H1 (cell line): Measurements from ENCODE around the gene DUOX1. TPM values are rescaled to one million over a fixed set of nuclear protein-coding genes. Genes with fewer than 3 reads are reported as not detected.

Source experiments
- CTCF ChIA-PET: fragments of 300-600 bp; sonication (Branson Sonifier 250); formaldehyde crosslinking; loops from one replicate; lab custom pipeline; 2021; ENCODE audit not compliant: partially characterized antibody; lab: Charles Lee
- POLR2A ChIA-PET: fragments of 300-600 bp; sonication (Branson Sonifier 250); formaldehyde crosslinking; loops from one replicate; lab custom pipeline; 2021; ENCODE audit warnings: inconsistent platforms; ENCODE audit not compliant: partially characterized antibody; lab: Charles Lee
- DNase-seq, 2 experiments: peaks; one replicate each; pipeline versions ENCODE4 v3.0.0 to v3.0.0-alpha.2; 2010 to 2022; ENCODE audit warnings: low spot score in 2 of 2, low read depth in 1 of 2, mixed read lengths in 1 of 2
- FAIRE-seq: peaks from 2 replicates; lab custom pipeline; 2011; peaks lifted over from hg19 to GRCh38; lab: Jason Lieb, UNC
- H2AFZ ChIP-seq: 2 replicates; pipeline ENCODE4 v1.8.1; 2012; ENCODE audit warnings: low read length, inconsistent platforms
- H2AK5ac ChIP-seq: 2 replicates; pipeline ENCODE4 v1.6.1; 2013; ENCODE audit warnings: low read depth, low read length
- H2BK120ac ChIP-seq: replicated peaks from 2 replicates; pipeline ENCODE3; 2013; ENCODE audit warnings: low read depth, low read length, inconsistent platforms
- H2BK12ac ChIP-seq: 2 replicates; pipeline ENCODE4 v1.6.1; 2013; ENCODE audit warnings: low read depth, low read length
- H2BK15ac ChIP-seq: 2 replicates; pipeline ENCODE4 v1.6.1; 2013; ENCODE audit warnings: low read length
- H2BK20ac ChIP-seq: 2 replicates; pipeline ENCODE4 v1.6.1; 2013; ENCODE audit warnings: low read length
- H2BK5ac ChIP-seq: 2 replicates; pipeline ENCODE4 v1.6.1; 2013; ENCODE audit warnings: low read depth, low read length
- H3K14ac ChIP-seq: 2 replicates; pipeline ENCODE4 v1.6.1; 2013; ENCODE audit warnings: inconsistent platforms; ENCODE audit not compliant: insufficient read length
- H3K18ac ChIP-seq: 2 replicates; pipeline ENCODE4 v1.6.1; 2013; ENCODE audit warnings: low read length; ENCODE audit errors: extremely low read depth
- H3K23ac ChIP-seq: 2 replicates; pipeline ENCODE4 v1.6.1; 2013; ENCODE audit warnings: inconsistent platforms; ENCODE audit not compliant: insufficient read length
- H3K23me2 ChIP-seq: 2 replicates; pipeline ENCODE4 v1.6.1; 2013; ENCODE audit warnings: low read depth, low read length
- H3K27ac ChIP-seq: 2 replicates; pipeline ENCODE4 v1.6.1; 2011; ENCODE audit warnings: low read depth, low read length, inconsistent platforms
- H3K27me3 ChIP-seq, 4 experiments: replicated peaks in 1 of 4; 1 replicate in 1 of 4; 2 replicates in 3 of 4; pipeline versions ENCODE4 v1.6.1 to v1.8.1; 2011 to 2013; ENCODE audit warnings: low read length in 3 of 4, mild to moderate bottlenecking in 3 of 4, inconsistent platforms in 2 of 4, mixed read lengths in 2 of 4, moderate library complexity in 1 of 4; ENCODE audit not compliant: control insufficient read depth in 3 of 4, insufficient read depth in 3 of 4; ENCODE audit errors: extremely low read depth in 1 of 4
- H3K36me3 ChIP-seq, 4 experiments: 2 replicates each; pipeline versions ENCODE4 v1.6.1 to v1.8.1; 2011 to 2013; ENCODE audit warnings: mild to moderate bottlenecking in 4 of 4, low read length in 3 of 4, moderate library complexity in 2 of 4, control low read depth in 1 of 4, inconsistent platforms in 1 of 4; ENCODE audit not compliant: insufficient read depth in 4 of 4, control insufficient read depth in 2 of 4
- H3K4ac ChIP-seq: replicated peaks from 2 replicates; pipeline ENCODE3; 2013; ENCODE audit warnings: low read length, low read depth, mixed read lengths, inconsistent platforms; ENCODE audit not compliant: insufficient read length
- H3K4me1 ChIP-seq, 4 experiments: replicated peaks in 1 of 4; 1 replicate in 1 of 4; 2 replicates in 3 of 4; pipeline versions ENCODE4 v1.6.1 to v1.8.1; 2011 to 2013; ENCODE audit warnings: low read length in 3 of 4, inconsistent platforms in 2 of 4, mixed read lengths in 1 of 4; ENCODE audit not compliant: insufficient read depth in 4 of 4, control insufficient read depth in 3 of 4
- H3K4me2 ChIP-seq, 2 experiments: 2 replicates each; pipeline versions ENCODE4 v1.6.1 to v1.8.1; 2011 to 2013; ENCODE audit warnings: low read depth in 2 of 2, low read length in 2 of 2, control low read depth in 1 of 2, inconsistent platforms in 1 of 2, mild to moderate bottlenecking in 1 of 2; ENCODE audit not compliant: insufficient read depth in 1 of 2
- H3K4me3 ChIP-seq, 4 experiments: fragments of 200-600, 300-600 bp in 1 of 4; sonication (generic), shearing (Covaris generic), sonication (Bioruptor Twin) in 1 of 4; 2 replicates each; pipeline versions ENCODE4 v1.5.1 to v1.8.1; 2011 to 2016; ENCODE audit warnings: low read length in 4 of 4, low read depth in 3 of 4, control low read depth in 2 of 4, inconsistent platforms in 2 of 4, mild to moderate bottlenecking in 2 of 4, mixed read lengths in 1 of 4, moderate library complexity in 1 of 4; ENCODE audit not compliant: insufficient read depth in 2 of 4; ENCODE audit errors: extremely low read depth in 1 of 4
- H3K56ac ChIP-seq: replicated peaks from 2 replicates; pipeline ENCODE3; 2013; ENCODE audit warnings: low read depth, mild to moderate bottlenecking, mixed read lengths, low read length, inconsistent platforms; ENCODE audit not compliant: insufficient read length
- H3K79me1 ChIP-seq: 2 replicates; pipeline ENCODE4 v1.6.1; 2013; ENCODE audit warnings: low read depth, low read length, control low read depth
- H3K79me2 ChIP-seq, 2 experiments: 2 replicates each; pipeline versions ENCODE4 v1.6.1 to v1.8.1; 2012 to 2013; ENCODE audit warnings: low read length in 2 of 2, mild to moderate bottlenecking in 2 of 2, inconsistent platforms in 1 of 2; ENCODE audit not compliant: insufficient read depth in 2 of 2, control insufficient read depth in 1 of 2
- H3K9ac ChIP-seq, 4 experiments: replicated peaks in 1 of 4; 1 replicate in 1 of 4; 2 replicates in 3 of 4; pipeline versions ENCODE4 v1.6.1 to v1.8.1; 2011 to 2013; ENCODE audit warnings: low read depth in 3 of 4, low read length in 3 of 4, control low read depth in 2 of 4, mild to moderate bottlenecking in 2 of 4, moderate library complexity in 2 of 4, inconsistent platforms in 1 of 4; ENCODE audit errors: extremely low read depth in 1 of 4
- H3K9me3 ChIP-seq, 2 experiments: 2 replicates each; pipeline versions ENCODE4 v1.6.1 to v1.8.1; 2012 to 2013; ENCODE audit warnings: mild to moderate bottlenecking in 2 of 2, moderate library complexity in 2 of 2, control low read depth in 1 of 2, inconsistent platforms in 1 of 2, low read depth in 1 of 2, low read length in 1 of 2, mixed read lengths in 1 of 2; ENCODE audit not compliant: insufficient read depth in 2 of 2
- H4K20me1 ChIP-seq, 2 experiments: replicated peaks in 1 of 2; 2 replicates each; pipeline versions ENCODE3 to v1.8.1; 2011 to 2013; ENCODE audit warnings: inconsistent platforms in 2 of 2, low read length in 2 of 2, mild to moderate bottlenecking in 1 of 2; ENCODE audit not compliant: insufficient read depth in 2 of 2, control insufficient read depth in 1 of 2
- H4K5ac ChIP-seq: 2 replicates; pipeline ENCODE4 v1.6.1; 2013; ENCODE audit warnings: low read length, low read depth, mixed read lengths, inconsistent platforms; ENCODE audit not compliant: insufficient read length
- H4K8ac ChIP-seq: 2 replicates; pipeline ENCODE4 v1.8.0; 2013; ENCODE audit warnings: mild to moderate bottlenecking, moderate library complexity, low read length, inconsistent platforms; ENCODE audit not compliant: insufficient read depth; ENCODE audit errors: extremely low read depth
- H4K91ac ChIP-seq: replicated peaks from 2 replicates; pipeline ENCODE3; 2013; ENCODE audit warnings: low read length, mixed read lengths, inconsistent platforms; ENCODE audit not compliant: insufficient read length
- EGR1 ChIP-seq: IDR thresholded peaks from 2 replicates; pipeline ENCODE4 v1.6.1; 2011; ENCODE audit warnings: low read depth, low read length, borderline replicate concordance
- NANOG ChIP-seq: IDR thresholded peaks from 2 replicates; pipeline ENCODE4 v1.6.1; 2011; ENCODE audit warnings: low read length, low read depth, mild to moderate bottlenecking, inconsistent platforms; ENCODE audit not compliant: insufficient read depth, poor library complexity, severe bottlenecking
- PHF8 ChIP-seq: fragments of 200-600 bp; sonication (generic); conservative IDR thresholded peaks from 2 replicates; pipeline ENCODE4 v1.7.1; 2012; ENCODE audit warnings: low read depth, mild to moderate bottlenecking, inconsistent platforms, low read length, moderate library complexity
- POU5F1 ChIP-seq: IDR thresholded peaks from 2 replicates; pipeline ENCODE4 v1.6.1; 2011; ENCODE audit warnings: low read depth, mild to moderate bottlenecking, low read length, moderate library complexity
- TAF1 ChIP-seq: IDR thresholded peaks from 2 replicates; pipeline ENCODE4 v1.6.1; 2011; ENCODE audit warnings: mild to moderate bottlenecking, low read depth, low read length
- TCF12 ChIP-seq: IDR thresholded peaks from 2 replicates; pipeline ENCODE4 v1.6.1; 2011; ENCODE audit warnings: low read depth, mild to moderate bottlenecking, low read length
- ZNF274 ChIP-seq: IDR thresholded peaks from 2 replicates; pipeline ENCODE4 v1.7.0; 2012; ENCODE audit warnings: low read length, borderline replicate concordance; ENCODE audit errors: extremely low read depth
- WGBS, 2 experiments: shearing (Covaris generic) in 1 of 2; methylation state at CpG; one replicate each; pipeline versions ENCODE4 v1.1.6 to v1.1.7; 2013 to 2015; ENCODE audit warnings: low lambda C conversion rate in 2 of 2, mixed read lengths in 2 of 2, inconsistent platforms in 1 of 2, low coverage in 1 of 2, missing lambda C conversion rate in 1 of 2; ENCODE audit not compliant: insufficient replicate concordance in 2 of 2, insufficient coverage in 1 of 2, insufficient read length in 1 of 2; ENCODE audit errors: extremely low coverage in 1 of 2, missing lambda C conversion rate in 1 of 2; 5-methylcytosine and 5-hydroxymethylcytosine counted together
- polyA plus RNA-seq, 7 experiments: library from polyadenylated mRNA; depleted of rRNA in 3 of 7; stranded (reverse) in 5 of 7; unstranded in 2 of 7; fragments of >200 nt in 5 of 7; fragments of 200-250 nt in 2 of 7; gene quantifications; 1 replicate in 5 of 7; 2 replicates in 1 of 7; 4 replicates in 1 of 7; pipeline versions ENCODE4 v1.2.1 to v1.2.3, GENCODE V29; 2011 to 2013; ENCODE audit warnings: missing spikeins in 2 of 7, mixed read lengths in 2 of 7
- total RNA-seq: library from RNA; stranded (reverse); fragmentation: NEBNext Ultra II Directional; extraction: Animal tissue kit (Norgen Biotek cat#: 25700); gene quantifications from 2 replicates; pipeline ENCODE4 v1.2.1, GENCODE V29; 2021
- TF ChIP-seq, protein P1 (sequence below): IDR thresholded peaks from 2 replicates; pipeline ENCODE4 v1.6.1; 2012; ENCODE audit warnings: inconsistent platforms

The DUOX1 gene
- total and polyA plus RNA-seq, 2 of the 8 experiments (the other 6 are each of a cell fraction or from before 2014, with no cell fraction given): 0.84 to 1.4 TPM

DNA sequence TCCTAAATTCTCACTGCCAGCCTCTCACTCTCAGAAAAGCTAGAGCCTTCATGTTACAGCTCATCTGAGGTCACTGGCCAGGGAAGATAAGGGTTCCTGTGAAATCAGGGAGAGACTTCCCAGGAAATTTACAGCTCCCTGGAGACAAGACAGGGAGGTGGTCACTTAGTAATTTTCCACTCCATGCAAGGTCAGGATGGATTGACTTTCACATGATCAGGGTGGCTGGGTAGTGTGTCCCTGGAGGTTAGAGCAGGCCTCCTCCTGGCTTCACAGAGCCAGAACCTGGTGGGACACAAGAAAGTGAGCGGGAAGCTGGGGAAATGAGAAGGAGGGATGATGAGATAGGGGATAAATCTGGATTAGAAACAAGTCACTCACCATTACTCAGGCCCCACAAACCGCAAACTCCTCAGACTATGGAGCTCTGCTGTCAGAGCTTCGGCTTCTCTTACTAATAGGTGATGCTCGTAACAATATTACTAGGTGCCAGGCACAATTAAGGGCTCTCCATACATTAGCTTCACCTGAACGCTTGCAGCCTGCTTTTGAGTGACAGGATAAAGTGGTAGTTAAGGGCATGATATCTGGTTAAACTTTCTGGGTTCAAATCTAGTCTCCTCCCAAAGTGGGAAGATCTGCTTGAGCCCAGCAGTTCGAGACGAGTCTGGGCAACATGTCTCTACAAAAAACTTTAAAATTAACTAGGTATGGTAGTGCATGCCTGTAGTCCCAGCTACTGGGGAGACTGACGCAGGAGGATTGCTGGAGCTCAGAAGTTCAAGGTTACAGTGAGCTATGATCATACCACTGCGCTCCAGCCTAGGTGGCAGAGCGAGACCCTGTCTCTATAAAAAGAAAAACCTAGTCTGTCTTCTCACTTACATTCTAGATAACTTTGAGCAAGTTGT lies 40.7 kb upstream of the DUOX1 start:
- H2AFZ ChIP-seq: no peak overlapping the region
- H3K18ac ChIP-seq: no peak overlapping the region
- no peak overlapping the region for H2BK120ac ChIP-seq
- CTCF ChIA-PET: interaction anchor here (1.0 to 2.3 kb wide), 6 partner anchors 8 to 52 kb away, joined by 3 to 11 read pairs (median 4); no protein-coding TSS in a partner anchor
- no peaks in the 10 kb centered on the region for H3K4me1 ChIP-seq
- no peak for TF ChIP-seq TCF12
- TF ChIP-seq, protein P1, sequence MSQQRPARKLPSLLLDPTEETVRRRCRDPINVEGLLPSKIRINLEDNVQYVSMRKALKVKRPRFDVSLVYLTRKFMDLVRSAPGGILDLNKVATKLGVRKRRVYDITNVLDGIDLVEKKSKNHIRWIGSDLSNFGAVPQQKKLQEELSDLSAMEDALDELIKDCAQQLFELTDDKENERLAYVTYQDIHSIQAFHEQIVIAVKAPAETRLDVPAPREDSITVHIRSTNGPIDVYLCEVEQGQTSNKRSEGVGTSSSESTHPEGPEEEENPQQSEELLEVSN: no peak
- no peak for TF ChIP-seq POU5F1
- no peak for TF ChIP-seq NANOG
- no peak for TF ChIP-seq PHF8
- TF ChIP-seq EGR1: no peak
- TF ChIP-seq ZNF274: no peak
- no peak for TF ChIP-seq TAF1
- H3K27ac ChIP-seq: no peak overlapping the region
- H3K9me3 ChIP-seq: no peaks in the 10 kb centered on the region
- H2BK12ac ChIP-seq: no peak overlapping the region
- H3K4ac ChIP-seq: no peak overlapping the region
- no peaks in the 10 kb centered on the region for H3K23me2 ChIP-seq
- POLR2A ChIA-PET: interaction anchor here (1.5 kb wide), 1 partner anchor 66 kb away, joined by 4 read pairs; the partner anchor contains the start of gene SORD
- H4K5ac ChIP-seq: no peak overlapping the region
- no peaks in the 10 kb centered on the region for H4K20me1 ChIP-seq
- no peak overlapping the region for H3K4me3 ChIP-seq
- H3K4me2 ChIP-seq: no peak overlapping the region
- H3K27me3 ChIP-seq: no peaks in the 10 kb centered on the region
- H3K36me3 ChIP-seq: no peaks in the 10 kb centered on the region
- DNase-seq: no peak
- no peak overlapping the region for H2BK5ac ChIP-seq
- no peaks in the 10 kb centered on the region for H3K79me1 ChIP-seq
- 92% methylated on average over 10 of the region's 10 CpGs; no CpG with 5 or more reads in 1 of the 2 experiments for WGBS, 2 experiments
- H3K23ac ChIP-seq: no peak overlapping the region
- no peaks in the 10 kb centered on the region for H3K79me2 ChIP-seq
- H2AK5ac ChIP-seq: no peak overlapping the region
- no peak overlapping the region for H3K56ac ChIP-seq
- no peak overlapping the region for H2BK15ac ChIP-seq
- H2BK20ac ChIP-seq: no peak overlapping the region
- no peak overlapping the region for H4K8ac ChIP-seq
- H4K91ac ChIP-seq: no peak overlapping the region
- H3K9ac ChIP-seq: no peak overlapping the region
- no peak overlapping the region for H3K14ac ChIP-seq
- no peak for FAIRE-seq
